ENCODE results near the gene SPINK14.

Gene SPINK14

GRCh38 chr5:148177207-148177606 is 8.9 kb downstream of the SPINK14 start:
- H3K27ac ChIP-seq (ENCODE audit: extremely low read depth, low read depth, low read length): no peak overlapping the region
- H3K9me3 ChIP-seq (ENCODE audit: control insufficient read depth, insufficient read depth, low read depth, low read length): no peaks in the 10 kb centered on the region
- TF ChIP-seq KLF16 (tag by site-specific recombination; IDR thresholded peaks at IDR 0.05) (no peak), ZNF670 (tag by site-specific recombination; IDR thresholded peaks at IDR 0.05; ENCODE audit: low read depth) (no peak), ZBTB10 (tag by site-specific recombination; IDR thresholded peaks at IDR 0.05) (no peak), ZNF76 (tag by site-specific recombination; IDR thresholded peaks at IDR 0.05; ENCODE audit: borderline replicate concordance, low read depth) (no peak), ZNF558 (tag by site-specific recombination; IDR thresholded peaks at IDR 0.05) (no peak), BCL6B (tag by site-specific recombination; IDR thresholded peaks at IDR 0.05) (no peak)
- no peak overlapping the region for H3K4me3 ChIP-seq (ENCODE audit: low read depth, low read length)
- CTCF ChIA-PET: interaction anchor here (1.5 kb wide), 1 partner anchor 198 kb away, joined by 5 read pairs; no protein-coding TSS in a partner anchor
- no peaks in the 10 kb centered on the region for H3K36me3 ChIP-seq (ENCODE audit: control insufficient read depth in 2 of 2, insufficient read depth in 1 of 2, low read length in 2 of 2)
- no peaks in the 10 kb centered on the region for H3K4me1 ChIP-seq (ENCODE audit: control insufficient read depth, insufficient read depth, low read length)
- POLR2A ChIA-PET: no interaction called here

DNA sequence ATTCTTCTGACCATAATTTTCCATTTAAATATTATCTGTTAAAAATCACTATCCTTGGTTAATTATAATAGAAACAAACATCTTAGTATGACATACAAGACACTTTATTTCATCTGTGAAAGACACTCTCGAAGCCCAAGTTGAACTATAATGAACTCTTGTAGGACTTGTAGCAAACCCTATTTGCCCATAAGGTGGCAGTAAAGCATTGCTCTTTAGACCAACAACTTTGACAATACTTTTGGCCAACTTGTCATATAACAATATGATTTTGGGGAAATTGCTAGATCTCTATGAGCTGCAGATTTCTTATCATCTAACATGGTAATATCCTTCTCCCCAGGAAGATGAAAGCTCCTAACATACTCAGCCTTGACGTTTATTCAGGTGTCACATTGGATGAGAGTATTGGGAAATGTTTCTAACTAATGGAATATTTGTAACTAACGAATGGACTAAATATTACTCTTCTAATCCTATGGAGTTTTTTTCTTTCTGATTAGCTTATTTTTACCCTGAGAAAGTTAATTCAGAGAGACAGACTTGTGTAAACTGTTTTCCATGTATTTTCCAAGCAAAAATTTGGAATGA is 11.0 kb downstream of the SPINK14 start:
- no peak for TF ChIP-seq BCL6B (tag by site-specific recombination; IDR thresholded peaks at IDR 0.05)
- TF ChIP-seq TCF7L2 (IDR thresholded peaks at IDR 0.05; ENCODE audit: borderline replicate concordance, low read depth, low read length): no peak
- no peak for TF ChIP-seq ZNF114 (tag by site-specific recombination; IDR thresholded peaks at IDR 0.05)
- TF ChIP-seq ZNF513 (tag by site-specific recombination; IDR thresholded peaks at IDR 0.05): no peak
- no peak for TF ChIP-seq ZNF112 (tag by site-specific recombination; IDR thresholded peaks at IDR 0.05)
- no peak for TF ChIP-seq PBX3 (CRISPR knock-in tag; IDR thresholded peaks at IDR 0.05)
- peak; percentile 90 for TF ChIP-seq ZNF654 (tag by site-specific recombination; IDR thresholded peaks at IDR 0.05; ENCODE audit: low read depth)
- TF ChIP-seq ZNF26 (tag by site-specific recombination; IDR thresholded peaks at IDR 0.05): no peak
- TF ChIP-seq SETDB1 (IDR thresholded peaks at IDR 0.05; ENCODE audit: insufficient read length, low read length): no peak
- no peak for TF ChIP-seq INSM2 (tag by site-specific recombination; IDR thresholded peaks at IDR 0.05)
- no peak for TF ChIP-seq ZNF677 (tag by site-specific recombination; IDR thresholded peaks at IDR 0.05)
- TF ChIP-seq RBAK (tag by site-specific recombination; IDR thresholded peaks at IDR 0.05): no peak
- TF ChIP-seq, protein P1, sequence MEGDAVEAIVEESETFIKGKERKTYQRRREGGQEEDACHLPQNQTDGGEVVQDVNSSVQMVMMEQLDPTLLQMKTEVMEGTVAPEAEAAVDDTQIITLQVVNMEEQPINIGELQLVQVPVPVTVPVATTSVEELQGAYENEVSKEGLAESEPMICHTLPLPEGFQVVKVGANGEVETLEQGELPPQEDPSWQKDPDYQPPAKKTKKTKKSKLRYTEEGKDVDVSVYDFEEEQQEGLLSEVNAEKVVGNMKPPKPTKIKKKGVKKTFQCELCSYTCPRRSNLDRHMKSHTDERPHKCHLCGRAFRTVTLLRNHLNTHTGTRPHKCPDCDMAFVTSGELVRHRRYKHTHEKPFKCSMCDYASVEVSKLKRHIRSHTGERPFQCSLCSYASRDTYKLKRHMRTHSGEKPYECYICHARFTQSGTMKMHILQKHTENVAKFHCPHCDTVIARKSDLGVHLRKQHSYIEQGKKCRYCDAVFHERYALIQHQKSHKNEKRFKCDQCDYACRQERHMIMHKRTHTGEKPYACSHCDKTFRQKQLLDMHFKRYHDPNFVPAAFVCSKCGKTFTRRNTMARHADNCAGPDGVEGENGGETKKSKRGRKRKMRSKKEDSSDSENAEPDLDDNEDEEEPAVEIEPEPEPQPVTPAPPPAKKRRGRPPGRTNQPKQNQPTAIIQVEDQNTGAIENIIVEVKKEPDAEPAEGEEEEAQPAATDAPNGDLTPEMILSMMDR (tag by site-specific recombination; IDR thresholded peaks at IDR 0.05): peak; percentile 11; the same call in 1 of the 2 replicates
- no peaks in the 10 kb centered on the region for H3K4me1 ChIP-seq (ENCODE audit: control insufficient read depth, insufficient read depth, low read length)
- CTCF ChIA-PET: interaction anchor here (0.6 to 3.0 kb wide), 32 partner anchors 9 to 1090 kb away, joined by 3 to 47 read pairs (median 4); no protein-coding TSS in a partner anchor
- H3K27ac ChIP-seq (ENCODE audit: extremely low read depth, low read depth, low read length): no peak overlapping the region
- H3K4me3 ChIP-seq (ENCODE audit: low read depth, low read length): no peak overlapping the region
- no peaks in the 10 kb centered on the region for H3K36me3 ChIP-seq (ENCODE audit: control insufficient read depth in 2 of 2, insufficient read depth in 1 of 2, low read length in 2 of 2)
- POLR2A ChIA-PET: no interaction called here
- no peaks in the 10 kb centered on the region for H3K9me3 ChIP-seq (ENCODE audit: control insufficient read depth, insufficient read depth, low read depth, low read length)
